Subcutaneous abdominal adipose tissue (tissue), 5 donors: ENCODE data around the gene INPPL1.

Experiments used
- H3K27ac ChIP-seq: one replicate; pipeline ENCODE4 v1.7.0; 2013; ENCODE audit warnings: low read depth, mild to moderate bottlenecking, inconsistent platforms, low read length, moderate library complexity
- H3K27me3 ChIP-seq, 5 donors: one replicate each; pipeline ENCODE4 v1.7.0; 2013; ENCODE audit warnings: low read length in 5 of 5, inconsistent platforms in 1 of 5; ENCODE audit not compliant: control insufficient read depth in 5 of 5, insufficient read depth in 4 of 5
- H3K36me3 ChIP-seq, 5 donors: one replicate each; pipeline ENCODE4 v1.7.0; 2013; ENCODE audit warnings: low read length in 5 of 5; ENCODE audit not compliant: control insufficient read depth in 5 of 5, insufficient read depth in 5 of 5
- H3K4me1 ChIP-seq, 5 donors: one replicate each; pipeline ENCODE4 v1.7.0; 2013; ENCODE audit warnings: low read length in 5 of 5, mild to moderate bottlenecking in 3 of 5, moderate library complexity in 1 of 5; ENCODE audit not compliant: control insufficient read depth in 5 of 5, insufficient read depth in 5 of 5
- H3K4me3 ChIP-seq, 5 donors: one replicate each; pipeline ENCODE4 v1.7.0; 2013; ENCODE audit warnings: low read length in 5 of 5, low read depth in 1 of 5
- H3K9ac ChIP-seq, 5 donors: one replicate each; pipeline ENCODE4 v1.7.0; 2013; ENCODE audit warnings: low read length in 5 of 5, mild to moderate bottlenecking in 4 of 5, moderate library complexity in 3 of 5
- H3K9me3 ChIP-seq, 5 donors: one replicate each; pipeline ENCODE4 v1.7.0; 2013; ENCODE audit warnings: low read length in 5 of 5; ENCODE audit not compliant: control insufficient read depth in 5 of 5
- donor health status: healthy.
- donor health status: healthy.
- donor health status: healthy.
- donor health status: healthy.
- donor health status: healthy.

Gene INPPL1

DNA sequence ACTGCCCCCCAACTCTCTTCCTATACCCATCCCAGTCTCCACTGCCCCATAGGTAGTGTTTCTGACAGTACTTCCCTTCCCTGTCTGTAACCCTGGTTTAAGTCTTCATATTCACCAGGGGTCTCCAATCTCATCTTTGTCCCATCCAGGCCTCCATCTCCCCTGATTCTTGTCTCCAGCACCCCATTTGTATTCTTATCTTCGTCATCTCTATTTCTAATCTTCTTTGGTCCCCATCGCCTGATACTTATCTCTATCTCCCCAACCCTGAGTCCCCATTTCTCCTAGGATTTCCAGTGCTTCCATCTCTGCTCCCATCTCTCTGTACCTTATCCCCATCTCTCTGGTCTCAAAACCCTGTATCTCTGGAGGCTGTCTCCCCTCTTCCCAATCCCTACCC is 17.6 kb downstream of the INPPL1 start:
- Histone ChIP-seq H3K9ac (no peak overlapping the region), H3K4me3 (no peak overlapping the region), H3K4me1 (peaks cover 4 to 47% (median 37%) of the 10 kb centered on the region in 5 donors), H3K27me3 (peaks cover 39 to 48% (median 40%) of the 10 kb centered on the region in 5 donors), H3K36me3 (peaks cover 0 to 12% (median 12%) of the 10 kb centered on the region in 5 donors), H3K9me3 (no peaks in the 10 kb centered on the region), H3K27ac (no peak overlapping the region)

DNA sequence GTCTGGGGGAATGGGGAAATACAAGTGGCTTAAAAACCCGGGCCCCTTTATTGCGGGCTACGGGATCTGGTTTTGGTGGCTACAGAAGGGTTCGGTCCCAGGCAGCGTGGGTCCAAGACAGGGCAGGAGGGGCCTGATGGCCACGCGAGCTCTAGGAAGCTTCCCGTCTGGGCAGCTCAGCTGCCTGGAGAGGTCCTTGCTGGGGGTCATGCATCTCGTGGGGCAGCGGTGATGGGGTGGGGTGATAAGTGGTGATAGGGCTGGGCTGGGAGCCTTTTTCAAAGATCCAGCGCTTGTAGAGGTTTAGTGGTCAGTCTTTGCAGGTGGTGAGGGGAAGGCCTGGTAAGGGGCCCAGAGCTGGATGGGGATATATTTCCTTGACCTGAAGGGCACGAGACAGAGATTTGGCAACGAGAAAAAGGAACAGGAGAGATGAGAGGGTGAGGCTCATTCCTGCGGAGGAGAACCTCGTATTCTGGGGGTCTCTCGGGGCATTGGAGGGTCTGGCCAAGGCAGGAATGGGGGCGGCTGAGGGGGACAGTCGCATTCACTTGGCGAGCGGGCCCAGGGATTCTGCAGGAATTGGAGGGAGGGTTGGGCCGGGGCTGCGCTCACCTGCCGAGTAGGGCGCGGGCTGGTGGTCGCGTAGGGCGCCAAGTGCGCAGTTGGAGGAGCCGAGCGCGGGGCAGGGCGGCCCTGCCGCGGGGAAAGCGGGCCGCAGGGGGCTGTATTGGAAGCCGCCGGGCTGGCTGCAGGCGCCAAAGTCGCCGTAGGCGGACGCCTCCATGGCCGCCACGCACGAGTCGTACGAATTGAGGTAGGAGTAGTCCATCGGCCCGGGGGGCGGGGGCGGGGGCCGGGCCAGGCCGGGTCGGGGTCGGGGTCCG is 18.8 kb downstream of the INPPL1 start:
- Histone ChIP-seq H3K27me3 (peaks cover 39 to 50% (median 45%) of the 10 kb centered on the region in 5 donors), H3K36me3 (peaks cover 0 to 1% (median 0%) of the 10 kb centered on the region in 5 donors), H3K4me3 (no peak overlapping the region), H3K27ac (no peak overlapping the region), H3K9ac (no peak overlapping the region), H3K4me1 (peaks cover 4 to 35% (median 27%) of the 10 kb centered on the region in 5 donors), H3K9me3 (no peaks in the 10 kb centered on the region)

DNA sequence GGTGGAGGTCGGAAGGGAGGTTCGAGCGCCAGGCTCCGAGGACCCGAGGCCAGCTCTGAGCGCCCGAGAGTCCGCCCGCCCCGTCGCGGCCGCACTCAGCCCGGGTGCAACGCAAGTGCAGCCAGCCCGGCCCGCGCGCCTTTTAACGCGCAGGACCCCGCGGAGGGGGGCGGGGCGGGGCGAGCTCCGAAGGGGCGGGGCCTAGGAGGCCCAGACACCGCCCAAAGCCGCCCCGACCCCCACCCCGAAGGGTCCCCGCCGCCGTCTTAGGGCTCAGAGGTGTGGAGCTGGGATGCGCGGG is 19.4 kb downstream of the INPPL1 start, which contains the start of gene PHOX2A:
Gene PHOX2A, minus strand, starts transcription at position 117 of the 301 bp plus-strand sequence. CDS start 172 bp downstream, outside the sequence.
- H3K27ac ChIP-seq = no peak within 1 kb of the TSS
- H3K4me1 ChIP-seq = peaks cover 4 to 29% (median 22%) of the 10 kb centered on the region in 5 donors
- H3K9me3 ChIP-seq = no peaks in the 10 kb centered on the region
- H3K9ac ChIP-seq = no peak within 1 kb of the TSS
- no peaks in the 10 kb centered on the region for H3K36me3 ChIP-seq
- H3K27me3 ChIP-seq = peaks cover 39 to 50% (median 47%) of the 10 kb centered on the region in 5 donors
- no peak within 1 kb of the TSS for H3K4me3 ChIP-seq

DNA sequence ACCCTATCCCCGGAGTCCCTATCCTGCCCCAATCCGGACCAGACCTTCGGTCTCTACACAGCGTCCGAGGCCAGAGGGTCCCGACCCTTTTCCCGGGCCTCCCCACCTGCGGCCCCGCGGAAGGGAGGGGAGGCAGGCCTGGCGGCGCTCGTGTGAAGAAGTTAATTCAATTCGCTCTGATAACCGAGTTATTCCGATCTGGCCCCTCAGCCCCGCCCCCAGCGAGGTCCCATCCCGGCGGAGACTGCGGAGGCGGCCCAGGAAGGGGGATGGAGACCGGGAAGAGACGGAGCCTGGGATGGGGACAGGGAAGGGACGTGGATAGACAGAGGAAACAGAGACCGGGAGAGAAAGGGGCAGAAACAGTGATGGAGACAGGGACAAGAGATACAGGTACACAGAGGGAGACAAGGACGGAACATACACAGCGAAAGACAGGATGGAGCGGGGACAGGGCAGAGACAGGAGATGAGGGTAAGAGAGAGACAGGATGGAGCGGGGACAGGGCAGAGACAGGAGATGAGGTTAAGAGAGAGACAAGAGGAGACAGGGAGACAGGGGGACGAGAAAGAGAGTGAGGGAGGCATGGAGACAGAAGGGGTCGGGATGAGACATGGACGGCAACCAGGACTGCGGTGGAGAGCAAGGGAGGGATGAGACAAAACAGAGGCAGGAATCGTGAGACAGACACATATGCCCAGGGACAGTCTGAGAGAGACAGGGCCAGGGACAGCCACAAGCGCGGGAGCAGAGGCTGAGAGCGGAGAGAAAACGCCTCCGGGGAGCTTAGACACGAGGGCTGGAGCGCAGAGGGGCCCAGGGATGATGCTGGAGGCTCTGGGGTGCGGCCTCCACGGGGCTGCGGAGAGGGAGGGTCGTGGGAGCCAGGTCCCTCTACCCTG is 20.0 kb downstream of the INPPL1 start:
- Histone ChIP-seq H3K27ac (no peak overlapping the region), H3K9ac (no peak overlapping the region), H3K36me3 (no peaks in the 10 kb centered on the region), H3K27me3 (peaks cover 39 to 51% (median 48%) of the 10 kb centered on the region in 5 donors), H3K9me3 (no peaks in the 10 kb centered on the region), H3K4me3 (no peak overlapping the region), H3K4me1 (peaks cover 2 to 23% (median 16%) of the 10 kb centered on the region in 5 donors)

DNA sequence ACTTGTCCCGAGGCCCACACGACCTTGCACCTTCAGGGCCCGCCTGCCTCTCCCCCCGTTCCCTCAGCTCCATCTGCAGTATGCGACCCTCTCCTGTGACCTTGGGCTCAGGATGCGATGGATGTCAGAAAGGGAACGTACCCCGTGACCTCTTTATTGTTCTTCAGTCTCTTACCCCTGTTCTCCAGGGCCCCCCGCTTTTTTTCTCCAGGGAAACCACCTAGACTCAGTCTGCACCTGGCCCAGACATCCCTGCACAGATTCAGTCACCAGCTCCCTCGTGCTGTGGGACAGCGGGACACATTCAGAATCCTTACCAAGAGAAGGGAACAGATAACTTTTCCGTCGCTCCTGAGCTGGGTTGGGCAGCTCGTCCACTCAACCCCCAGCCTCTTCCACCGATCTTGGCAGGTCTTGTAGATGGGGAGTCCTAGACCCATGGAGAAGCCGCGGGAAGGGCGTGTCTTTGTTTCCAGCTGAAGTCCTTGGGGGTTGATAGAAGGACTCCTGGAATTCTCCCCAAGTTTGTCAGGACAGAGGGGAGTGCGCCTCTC is 20.8 kb downstream of the INPPL1 start:
- Histone ChIP-seq H3K36me3 (no peaks in the 10 kb centered on the region), H3K27ac (no peak overlapping the region), H3K4me3 (no peak overlapping the region), H3K9ac (no peak overlapping the region), H3K4me1 (peaks cover 2 to 18% (median 10%) of the 10 kb centered on the region in 5 donors), H3K27me3 (peaks cover 39 to 56% (median 49%) of the 10 kb centered on the region in 5 donors), H3K9me3 (no peaks in the 10 kb centered on the region)

DNA sequence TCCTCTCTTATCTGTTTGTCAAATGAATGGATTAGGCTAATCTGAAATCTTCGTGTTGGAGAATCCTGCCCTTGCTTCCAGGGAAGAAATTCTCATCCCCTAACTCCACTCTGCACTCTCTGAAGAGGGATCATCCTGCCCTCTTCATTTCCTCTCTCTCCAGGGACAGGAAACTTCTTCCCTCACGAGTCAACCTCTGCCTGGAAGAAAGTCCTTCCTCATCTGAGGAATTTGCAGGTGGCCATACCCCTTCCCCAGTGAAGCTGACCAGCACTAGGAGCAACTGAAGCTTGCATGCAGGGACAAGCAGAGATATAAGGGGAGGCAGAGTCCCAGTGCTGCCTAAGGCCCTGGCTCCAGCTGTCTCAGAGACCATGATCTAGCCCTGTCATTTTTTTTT is 23.0 kb downstream of the INPPL1 start:
- H3K4me3 ChIP-seq = no peak overlapping the region
- no peaks in the 10 kb centered on the region for H3K9me3 ChIP-seq
- no peaks in the 10 kb centered on the region for H3K36me3 ChIP-seq
- peaks cover 33 to 62% (median 38%) of the 10 kb centered on the region in 5 donors for H3K27me3 ChIP-seq
- peaks cover 0 to 11% (median 3%) of the 10 kb centered on the region in 5 donors for H3K4me1 ChIP-seq
- H3K9ac ChIP-seq = no peak overlapping the region
- no peak overlapping the region for H3K27ac ChIP-seq

DNA sequence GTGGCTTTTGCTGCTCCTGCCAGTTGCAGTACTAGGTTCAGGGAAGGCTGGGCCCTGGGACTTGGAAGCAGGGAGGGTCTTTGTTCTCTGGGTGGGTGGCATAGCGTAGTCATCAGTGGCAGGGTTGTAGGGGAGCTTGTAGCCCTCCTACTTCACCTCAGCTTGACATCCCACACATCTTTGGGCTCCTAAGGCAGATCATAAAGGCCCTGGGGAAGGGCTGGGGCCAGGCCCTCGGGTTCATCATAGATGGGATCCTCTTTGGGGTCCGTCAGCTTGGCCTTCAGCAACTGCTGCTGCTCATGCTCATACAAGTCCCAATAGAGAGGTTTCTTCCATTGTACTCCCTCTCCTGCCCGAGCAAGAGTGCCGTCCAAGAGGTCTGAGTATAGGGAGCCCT is 25.4 kb downstream of the INPPL1 start:
- Histone ChIP-seq H3K4me1 (no peaks in the 10 kb centered on the region), H3K9ac (no peak overlapping the region), H3K27me3 (peaks cover 15 to 44% (median 22%) of the 10 kb centered on the region in 5 donors), H3K9me3 (no peaks in the 10 kb centered on the region), H3K4me3 (no peak overlapping the region), H3K27ac (no peak overlapping the region), H3K36me3 (no peaks in the 10 kb centered on the region)

DNA sequence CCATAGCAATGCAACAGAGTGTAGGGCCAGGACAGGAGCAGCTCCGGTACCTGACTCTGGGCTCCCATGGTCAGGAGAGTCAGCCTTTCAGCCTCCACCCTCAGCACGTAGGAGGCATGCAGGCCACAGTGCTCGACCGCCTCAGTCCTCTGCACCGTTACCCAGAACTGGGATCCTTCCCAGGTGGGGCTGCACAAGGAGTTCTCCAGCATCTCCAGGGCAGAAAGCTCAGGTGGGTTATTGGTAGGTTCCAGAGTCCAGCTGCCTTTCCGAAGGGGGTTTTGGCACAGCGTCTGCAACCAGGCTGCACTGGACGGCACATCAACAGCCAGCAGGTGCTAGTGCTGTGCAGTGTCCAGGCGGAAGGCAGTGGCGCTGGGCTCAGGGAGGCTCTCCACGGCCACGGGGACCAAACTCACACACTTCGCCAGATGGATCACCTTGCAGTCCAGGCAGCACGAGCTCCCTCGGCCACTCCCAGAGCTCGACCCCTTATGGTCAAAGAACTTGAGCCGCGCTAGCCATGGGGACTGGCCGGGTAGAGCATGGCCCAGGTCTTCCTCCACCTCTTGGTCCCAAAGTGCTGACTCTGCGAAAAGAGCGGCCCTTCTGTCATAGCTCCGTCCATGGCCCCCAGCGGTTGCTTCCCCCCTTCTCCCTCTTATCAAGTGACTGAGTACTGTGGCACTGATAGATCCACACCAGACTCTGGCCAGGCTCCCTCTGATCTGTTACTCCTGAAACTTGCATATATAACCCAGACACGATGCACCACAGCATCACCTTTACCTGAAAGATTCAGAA is 26.3 kb downstream of the INPPL1 start:
- Histone ChIP-seq H3K4me3 (no peak overlapping the region), H3K36me3 (no peaks in the 10 kb centered on the region), H3K4me1 (no peaks in the 10 kb centered on the region), H3K27me3 (peaks cover 6 to 35% (median 13%) of the 10 kb centered on the region in 5 donors), H3K9ac (no peak overlapping the region), H3K9me3 (no peaks in the 10 kb centered on the region), H3K27ac (no peak overlapping the region)

DNA sequence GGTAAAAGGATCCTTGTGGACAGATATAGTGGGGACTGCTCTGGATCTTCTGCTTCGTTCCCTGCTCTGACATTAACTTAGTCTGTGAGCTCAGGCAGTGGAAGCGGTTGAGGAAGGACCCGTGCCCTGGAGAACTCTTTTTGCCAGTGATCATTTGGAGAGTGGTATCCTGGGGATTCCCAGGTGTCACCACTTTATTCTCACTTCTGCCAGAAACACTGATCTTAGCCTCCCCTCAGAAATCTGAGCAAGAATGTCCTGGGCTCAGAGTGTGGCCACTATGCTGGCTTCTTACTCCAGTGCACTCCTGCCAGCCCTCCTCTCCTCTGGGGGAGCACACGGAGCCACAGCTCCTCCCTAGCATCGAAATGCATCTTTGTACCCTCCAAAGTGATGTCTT is 27.0 kb downstream of the INPPL1 start:
- Histone ChIP-seq H3K9ac (no peak overlapping the region), H3K4me1 (no peaks in the 10 kb centered on the region), H3K27ac (no peak overlapping the region), H3K36me3 (no peaks in the 10 kb centered on the region), H3K27me3 (peaks cover 0 to 30% (median 11%) of the 10 kb centered on the region in 5 donors), H3K4me3 (no peak overlapping the region), H3K9me3 (no peaks in the 10 kb centered on the region)
